OCI-LY1 (cell line): ENCODE results near the gene NOTUM.

Experiments
- CTCF ChIP-seq: fragments of 200-600 bp; sonication (generic), shearing (Covaris generic); IDR thresholded peaks from 2 replicates; pipeline ENCODE4 v1.5.1; 2017; ENCODE audit warnings: mild to moderate bottlenecking, antibody characterized with exemption, low read length, moderate library complexity, mixed read lengths
- EZH2 ChIP-seq: fragments of 200-600 bp; sonication (generic), shearing (Covaris generic); IDR thresholded peaks from 2 replicates; pipeline ENCODE4 v1.8.0; 2017; ENCODE audit warnings: borderline replicate concordance, mixed run types, mild to moderate bottlenecking, antibody characterized with exemption, low read length, moderate library complexity, mixed read lengths

- TF ChIP-seq CTCF (no peak), EZH2 (no peak)
Observed at GRCh38 chr17:81910840-81911276, 50.1 kb downstream of the NOTUM start.
